Urothelium cell line (cell line): ENCODE results near the gene RAD51B.

Source experiments
- DNase-seq: peaks from one replicate; pipeline ENCODE4 v3.0.0; 2011; ENCODE audit warnings: low spot score, mixed read lengths
- FAIRE-seq: peaks from 2 replicates; lab custom pipeline; 2011; peaks lifted over from hg19 to GRCh38; lab: Jason Lieb, UNC

RAD51B gene

DNA sequence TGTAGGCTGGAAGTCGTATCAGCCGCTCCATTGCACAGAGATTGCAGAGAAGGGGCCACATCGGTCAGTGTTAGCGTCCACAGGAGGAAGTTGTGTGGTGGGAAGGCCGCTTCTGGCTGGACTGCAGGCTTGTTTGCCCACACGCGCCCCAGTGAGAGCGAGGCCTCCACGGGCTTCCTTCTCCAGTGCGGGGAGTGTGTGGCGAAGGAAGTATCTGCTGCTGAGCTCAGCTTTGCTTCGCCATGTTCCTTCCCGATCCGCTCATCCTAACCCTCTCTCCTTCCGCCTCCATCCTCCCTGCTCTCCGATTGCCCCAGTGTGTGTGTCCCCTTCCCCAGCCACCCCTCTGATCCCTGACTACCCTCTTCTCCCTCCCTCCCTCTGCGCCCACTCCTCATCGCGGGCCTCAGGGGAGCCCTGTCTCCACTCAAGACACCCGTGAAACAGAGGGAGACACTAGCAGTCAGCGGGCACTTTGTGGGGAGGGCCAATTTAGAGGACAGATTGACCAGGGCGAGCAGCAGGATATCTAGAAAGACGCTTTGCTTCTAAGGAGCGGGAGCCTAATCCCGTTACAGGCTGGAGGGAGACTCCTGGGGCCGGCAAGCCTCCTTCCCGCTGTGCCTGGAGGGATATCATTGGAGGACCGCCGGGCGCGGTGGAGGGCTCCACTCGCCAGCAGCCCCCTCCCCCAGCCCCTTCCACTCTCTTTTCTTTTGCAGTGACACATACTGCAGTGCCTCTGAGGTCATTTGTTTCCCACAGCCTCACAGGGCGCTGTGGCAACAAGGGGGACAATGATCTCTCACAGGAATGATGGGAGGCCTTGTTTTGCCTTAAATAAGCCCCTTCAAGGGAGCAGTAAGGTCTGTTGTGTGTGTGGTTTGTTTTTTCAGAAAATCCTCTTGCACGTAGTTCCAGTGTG, 544.5 kb downstream of the RAD51B start:
- peak; percentile 84 for FAIRE-seq

GRCh38 chr14:68364792-68365192, 545.2 kb downstream of the RAD51B start:
- FAIRE-seq: peak; percentile 90
- DNase-seq: peak; percentile 70

More for the DNA sequence above, 544.5 kb downstream of the RAD51B start:
- peak; percentile 58 for DNase-seq

DNA sequence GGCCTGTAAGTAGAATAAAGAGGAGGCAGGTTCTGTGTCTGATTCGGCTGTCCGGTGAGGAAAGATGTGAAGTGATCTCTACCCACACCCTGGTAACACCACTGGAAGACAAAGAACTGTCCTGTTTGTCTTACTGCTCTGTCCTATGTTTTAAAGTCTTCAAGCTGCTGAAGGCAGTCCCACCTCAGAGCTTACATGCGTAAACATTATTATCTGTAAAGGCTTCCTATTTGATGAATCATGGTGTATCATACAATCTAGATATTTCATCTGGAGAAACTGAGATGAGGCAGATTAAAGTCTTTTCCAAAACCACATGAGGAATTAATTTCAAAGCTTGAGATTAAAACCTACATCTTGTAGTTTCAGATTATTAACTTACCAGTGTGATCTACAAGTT, 545.6 kb downstream of the RAD51B start:
- FAIRE-seq (no peak), DNase-seq (peak; percentile 50)

DNA sequence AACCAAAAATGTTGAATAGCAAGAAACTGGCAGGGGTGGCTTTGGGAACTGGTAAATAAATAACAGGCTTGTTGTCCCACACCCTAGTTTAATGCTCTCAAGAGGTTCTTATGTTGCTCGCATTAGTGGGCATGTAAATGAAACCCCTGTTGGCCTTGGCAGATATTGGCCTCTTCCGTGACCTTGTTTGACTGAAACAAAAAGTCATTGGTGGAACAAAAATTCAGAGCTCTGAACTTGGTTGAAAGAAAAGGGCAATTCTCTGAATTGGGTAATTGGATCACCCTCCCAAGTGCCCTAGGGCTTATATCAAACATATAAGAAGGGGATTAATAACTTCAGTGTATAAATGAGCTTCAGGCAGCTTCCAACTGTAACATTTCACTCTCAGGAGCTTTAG, 547.1 kb downstream of the RAD51B start:
- FAIRE-seq (no peak), DNase-seq (no peak)

DNA sequence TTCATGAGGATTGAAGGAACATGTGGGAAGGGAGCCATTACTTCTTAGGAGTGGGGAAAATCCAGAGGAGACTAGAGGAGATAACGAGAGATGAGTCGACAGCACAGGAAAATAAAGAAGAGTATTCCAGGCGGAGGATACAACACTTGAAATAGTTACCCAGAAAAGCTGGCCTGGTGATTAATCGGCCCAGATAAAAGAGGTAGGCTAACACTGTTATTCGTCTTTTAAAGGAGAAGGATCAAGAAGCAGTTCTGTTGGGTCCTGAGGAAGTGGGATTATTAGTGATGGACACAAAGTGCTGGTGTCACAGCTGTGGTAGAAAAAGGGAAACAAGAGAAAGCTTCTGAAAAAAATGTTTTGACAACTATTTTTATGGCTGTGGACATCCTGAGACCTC, 548.0 kb downstream of the RAD51B start:
- no peak for DNase-seq
- FAIRE-seq: no peak

DNA sequence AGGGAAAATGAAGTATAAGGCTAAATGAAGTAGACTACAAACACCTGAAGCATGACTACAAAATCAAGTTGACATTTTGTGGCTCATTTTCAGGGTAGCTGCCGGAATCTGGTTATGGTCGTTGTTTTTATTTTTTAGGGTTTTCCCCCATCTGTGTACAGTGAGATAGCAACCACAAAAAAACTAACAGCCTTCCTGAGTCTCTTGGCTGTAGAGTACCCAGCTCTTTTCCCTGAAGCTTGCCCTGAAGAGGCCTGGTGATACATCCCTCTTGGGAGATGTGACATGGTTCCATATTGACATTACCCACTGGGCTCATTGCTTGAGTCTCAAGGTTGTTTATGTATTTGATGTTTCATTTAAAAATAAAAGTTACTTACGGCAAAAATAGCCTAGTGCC, 549.3 kb downstream of the RAD51B start:
- FAIRE-seq (no peak), DNase-seq (no peak)

DNA sequence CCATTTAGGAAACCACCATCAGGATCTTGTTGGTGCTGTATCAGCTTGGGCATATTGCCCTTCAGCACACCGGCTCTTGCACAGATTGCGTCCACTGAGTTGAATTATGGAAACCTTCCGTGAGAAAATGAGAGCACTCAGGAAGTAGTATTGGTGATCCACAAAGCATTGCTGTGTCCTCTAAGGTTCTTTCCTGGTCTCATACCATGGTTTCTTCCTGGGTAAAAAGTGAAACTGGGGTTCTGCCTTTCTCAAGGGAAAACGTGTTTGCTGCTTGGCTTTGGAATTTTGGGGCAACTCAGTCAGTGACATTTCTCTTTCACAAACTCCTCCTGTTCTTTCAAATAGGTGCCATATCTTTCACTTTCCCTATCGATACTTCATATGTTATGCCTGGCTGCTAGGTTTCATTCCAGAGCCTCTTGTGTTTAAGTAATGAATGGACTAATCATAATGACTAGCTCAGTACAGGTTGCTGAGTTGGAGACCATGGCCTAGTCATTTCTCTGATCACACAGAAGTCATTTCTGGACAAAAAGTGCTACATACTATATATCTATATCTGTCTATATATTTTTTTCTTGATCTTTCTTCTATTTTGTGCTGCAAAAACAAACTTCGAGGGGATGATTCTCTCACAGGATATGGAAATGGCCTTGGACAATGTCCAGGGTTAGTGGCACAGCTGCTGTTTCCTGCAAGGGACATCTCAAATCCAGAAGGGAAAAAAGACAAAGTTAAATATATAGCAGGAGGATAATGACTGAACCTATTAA, 549.9 kb downstream of the RAD51B start:
- DNase-seq (no peak), FAIRE-seq (no peak)

DNA sequence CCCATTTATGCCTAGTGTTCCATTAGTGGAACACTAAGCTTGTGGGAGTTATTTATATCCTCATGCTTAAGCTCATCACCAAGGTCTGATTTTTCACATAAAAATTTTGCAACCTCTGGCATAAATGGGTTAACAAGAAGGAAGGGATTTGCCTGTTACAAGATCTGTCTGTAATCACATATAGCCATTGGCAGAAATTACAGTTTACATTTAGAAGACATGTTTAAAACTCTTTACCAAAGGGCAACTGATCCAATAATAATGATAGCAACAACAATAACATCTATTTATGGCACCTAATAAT, 550.4 kb downstream of the RAD51B start:
- FAIRE-seq (no peak), DNase-seq (no peak)

DNA sequence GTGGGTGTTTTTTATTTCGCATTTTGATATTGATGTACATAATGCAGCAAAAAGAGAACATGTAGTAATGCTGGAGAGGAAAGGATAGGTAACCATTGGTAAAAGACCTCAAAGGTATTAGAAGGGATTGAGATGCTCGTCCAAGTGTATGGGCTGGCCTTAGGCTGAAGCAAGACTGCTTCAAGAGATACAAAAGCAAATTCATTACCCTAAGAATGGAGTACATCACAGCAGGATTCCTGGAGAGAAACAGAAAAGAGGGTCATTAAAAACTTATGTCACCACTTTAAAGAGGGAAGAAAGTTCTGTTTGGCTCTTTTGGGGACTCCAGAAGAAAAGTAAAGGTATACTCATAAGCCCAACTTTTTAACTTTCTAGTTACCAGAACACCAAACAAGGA, 552.8 kb downstream of the RAD51B start:
- FAIRE-seq (no peak), DNase-seq (no peak)

GRCh38 chr14:68373124-68373646, 553.6 kb downstream of the RAD51B start:
- FAIRE-seq (peak; percentile 42), DNase-seq (no peak)

DNA sequence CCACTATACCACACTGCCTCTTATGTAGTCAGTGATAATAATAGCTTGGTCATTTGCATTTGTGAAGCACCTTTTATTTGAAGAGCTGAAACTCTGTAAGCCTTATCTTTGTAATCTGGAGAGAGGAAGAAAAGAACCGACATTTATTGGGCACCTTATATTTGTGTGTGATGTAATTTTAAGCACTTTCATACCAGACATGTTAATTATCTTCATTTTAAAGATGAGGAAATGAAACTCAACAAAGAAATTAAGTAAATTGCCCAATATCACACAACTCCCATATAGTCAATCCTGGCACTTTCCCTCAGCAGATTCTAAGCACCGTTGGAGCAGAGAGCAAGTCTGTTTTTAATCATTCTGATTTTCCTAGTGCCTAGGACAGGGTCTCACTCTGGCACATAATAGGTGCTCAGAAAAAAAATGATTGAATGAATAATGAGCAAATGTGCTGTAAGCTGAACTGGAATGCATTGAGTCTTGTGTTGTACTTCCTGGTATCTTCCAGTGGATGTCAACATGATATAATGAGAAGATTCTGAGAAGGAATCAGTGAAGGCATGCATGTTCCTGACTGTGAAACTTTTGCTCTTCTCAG, 554.4 kb downstream of the RAD51B start:
- peak; percentile 58 for FAIRE-seq
- no peak for DNase-seq

DNA sequence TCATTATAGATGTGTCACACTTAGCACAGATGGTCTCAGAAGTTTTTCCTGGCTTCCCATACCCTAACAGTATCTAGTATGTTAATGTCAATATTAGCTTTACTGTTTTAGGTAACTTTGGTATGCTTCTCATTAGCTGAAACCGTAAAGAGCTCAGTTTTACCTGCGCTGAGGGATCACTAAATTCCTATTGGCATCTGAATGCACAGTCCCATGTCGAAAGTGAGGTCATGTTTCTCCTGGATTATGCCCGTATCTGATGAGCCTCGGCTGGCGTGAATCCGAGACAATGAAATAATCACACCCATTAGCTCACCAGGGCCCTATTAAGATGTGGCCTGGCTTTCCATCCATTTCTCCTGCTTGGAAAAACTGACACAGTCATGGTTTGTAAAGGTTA, 555.1 kb downstream of the RAD51B start:
- peak; percentile 79 for FAIRE-seq

DNA sequence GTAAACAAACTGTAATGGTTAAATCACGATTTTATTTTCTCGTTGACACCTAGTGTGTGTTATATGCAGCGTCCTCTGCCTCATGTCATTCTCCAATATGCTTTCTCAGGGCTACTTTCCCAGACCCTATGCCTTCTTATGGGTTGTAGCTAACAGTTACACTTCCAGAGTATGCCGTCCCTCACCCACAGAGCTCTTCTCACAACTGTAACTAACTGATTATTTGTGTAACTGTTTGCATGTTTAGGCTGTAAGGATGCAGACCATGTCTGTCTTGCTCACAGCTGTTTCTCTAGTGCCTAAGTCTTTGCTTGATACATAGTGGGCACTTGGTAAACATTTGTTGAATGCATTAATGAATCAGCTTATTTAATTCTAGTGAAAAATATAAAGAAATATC, 555.8 kb downstream of the RAD51B start:
- no peak for DNase-seq
- FAIRE-seq: peak; percentile 58

More for the DNA sequence above, 555.1 kb downstream of the RAD51B start:
- DNase-seq: no peak

- FAIRE-seq (peak; percentile 13), DNase-seq (peak; percentile 48)
Observed at GRCh38 chr14:68376067-68376779, 556.6 kb downstream of the RAD51B start.

DNA sequence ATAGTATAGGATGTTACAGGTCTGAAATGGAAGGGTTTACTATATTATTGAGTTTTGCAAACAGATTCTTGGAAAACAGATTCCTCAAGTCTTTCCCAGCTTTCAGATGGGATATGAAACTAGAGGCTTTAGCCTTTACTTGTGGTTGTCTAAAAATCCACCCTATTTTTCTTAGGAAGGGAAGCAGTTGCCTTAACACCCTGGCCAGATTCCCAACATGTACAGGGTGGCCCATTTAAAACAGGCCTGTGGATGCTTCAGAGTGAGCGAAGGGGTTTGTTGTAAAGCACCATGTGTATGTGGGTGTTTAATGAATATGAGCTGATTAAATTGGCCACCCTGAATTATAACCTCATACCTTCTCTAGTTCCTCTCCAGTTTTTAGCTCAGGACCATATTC, 557.4 kb downstream of the RAD51B start:
- FAIRE-seq: peak; percentile 17
- no peak for DNase-seq

DNA sequence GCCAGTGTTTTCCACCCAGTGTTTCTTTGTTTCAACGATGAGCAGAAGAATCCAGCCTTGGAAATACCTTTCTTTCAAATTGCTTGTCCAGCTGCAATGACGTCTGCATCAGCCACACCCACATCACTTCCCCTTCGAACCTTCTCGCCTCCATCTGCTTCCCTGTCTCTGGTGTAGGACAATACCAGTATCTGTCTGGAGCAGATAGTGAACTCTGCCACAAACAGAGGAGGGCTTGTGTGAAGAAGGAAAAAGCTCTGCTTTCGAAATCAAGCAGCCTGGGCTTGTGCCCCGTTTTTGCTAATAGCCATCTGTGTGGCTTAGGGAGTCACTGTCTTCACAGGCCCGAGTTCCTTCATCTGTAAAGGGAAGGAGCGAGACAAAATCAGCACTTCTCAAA, 557.9 kb downstream of the RAD51B start:
- FAIRE-seq (peak; percentile 94), DNase-seq (no peak)

GRCh38 chr14:68379510-68380328, 560.1 kb downstream of the RAD51B start:
- FAIRE-seq (peak; percentile 69), DNase-seq (no peak)

GRCh38 chr14:68380329-68380741, 560.8 kb downstream of the RAD51B start:
- DNase-seq (no peak), FAIRE-seq (no peak)

DNA sequence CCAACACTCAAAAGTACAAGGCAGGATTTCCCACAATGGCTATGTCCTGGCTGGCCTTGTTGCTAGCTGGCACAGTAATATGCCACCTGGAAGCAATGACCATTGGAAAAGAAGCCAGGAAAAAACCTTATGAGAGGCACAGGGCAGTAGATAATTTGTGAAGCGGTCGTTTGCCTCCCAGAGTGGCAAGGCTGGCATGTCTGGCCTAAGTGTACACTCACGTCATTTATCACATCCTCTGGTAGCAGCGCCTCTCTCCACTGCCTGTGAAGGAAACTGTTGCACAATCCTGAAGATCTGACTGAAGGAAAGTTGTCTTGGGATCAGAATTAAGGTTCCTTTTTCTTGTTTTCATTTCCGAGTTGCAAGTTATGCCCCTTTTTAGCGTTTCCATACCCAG, 564.8 kb downstream of the RAD51B start:
- no peak for FAIRE-seq
- no peak for DNase-seq

DNA sequence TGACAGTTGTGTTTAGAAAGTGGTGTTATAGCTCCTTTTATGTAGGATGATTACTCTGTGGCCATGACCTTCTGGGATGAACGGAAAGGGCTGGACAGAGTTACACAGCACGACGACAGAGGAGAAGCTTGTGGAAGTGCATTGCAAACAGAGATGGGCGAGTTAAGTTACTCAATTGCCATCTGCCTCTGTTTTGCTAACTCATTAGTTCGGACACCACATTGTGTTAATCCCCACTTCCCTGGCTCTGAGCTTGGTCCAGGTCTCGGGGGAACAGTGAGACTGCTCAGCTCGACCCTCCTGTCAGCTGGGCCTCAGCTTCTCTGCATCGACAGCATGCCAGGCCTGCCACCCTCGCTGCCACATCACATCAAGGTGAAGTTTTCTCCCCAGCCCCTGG, 565.3 kb downstream of the RAD51B start:
- DNase-seq (no peak), FAIRE-seq (peak; percentile 82)
